ENCODE results near the gene NF2.

GRCh38 chr22:29737251-29738117 is 134.1 kb downstream of the NF2 start:
- TF ChIP-seq CTCF (conservative IDR thresholded peaks at IDR 0.05; ENCODE audit: low read depth, low read length) (no peak), EZH2 (IDR thresholded peaks at IDR 0.05; ENCODE audit: borderline replicate concordance, low read depth, low read length, poor library complexity, severe bottlenecking) (no peak)
